KMS-11 (cell line): ENCODE data around the gene TDRD10.

Experiments
- H2AFZ ChIP-seq: fragments of 200-600 bp; sonication (generic); 2 replicates; pipeline ENCODE4 v1.6.1; 2016; ENCODE audit warnings: antibody characterized with exemption, mixed run types, low read depth
- H3K27ac ChIP-seq: fragments of 200-600 bp; sonication (generic); 2 replicates; pipeline ENCODE4 v1.6.1; 2016; ENCODE audit warnings: mild to moderate bottlenecking, mixed run types
- H3K27me3 ChIP-seq: fragments of 200-600 bp; sonication (generic); 2 replicates; pipeline ENCODE4 v1.6.1; 2017; ENCODE audit warnings: mild to moderate bottlenecking, low read depth, mixed run types, moderate library complexity; ENCODE audit not compliant: insufficient read depth
- H3K36me3 ChIP-seq: fragments of 200-600 bp; sonication (generic); 2 replicates; pipeline ENCODE4 v1.6.1; 2017; ENCODE audit warnings: mild to moderate bottlenecking, mixed run types; ENCODE audit not compliant: insufficient read depth
- H3K4me1 ChIP-seq: fragments of 200-600 bp; sonication (generic); 2 replicates; pipeline ENCODE4 v1.6.1; 2016; ENCODE audit warnings: mild to moderate bottlenecking, low read depth, mixed run types; ENCODE audit not compliant: poor library complexity, severe bottlenecking
- H3K4me2 ChIP-seq: fragments of 200-600 bp; sonication (generic); 2 replicates; pipeline ENCODE4 v1.7.0; 2016; ENCODE audit warnings: mild to moderate bottlenecking, mixed run types
- H3K4me3 ChIP-seq: fragments of 200-600 bp; sonication (generic); IDR thresholded peaks from 2 replicates; pipeline ENCODE4 v1.6.1; 2017; ENCODE audit warnings: low read depth, low read length, mixed read lengths; ENCODE audit not compliant: insufficient read depth
- H3K79me2 ChIP-seq: fragments of 200-600 bp; sonication (generic); 2 replicates; pipeline ENCODE4 v1.6.1; 2016; ENCODE audit warnings: low read depth, mixed run types; ENCODE audit not compliant: insufficient read depth
- H3K9ac ChIP-seq: fragments of 200-600 bp; sonication (generic); 2 replicates; pipeline ENCODE4 v1.6.1; 2016; ENCODE audit warnings: mild to moderate bottlenecking, mixed run types
- H4K20me1 ChIP-seq: fragments of 200-600 bp; sonication (generic); 2 replicates; pipeline ENCODE4 v1.6.1; 2016; ENCODE audit warnings: mild to moderate bottlenecking, mixed run types; ENCODE audit not compliant: insufficient read depth
- CTCF ChIP-seq: fragments of 200-600 bp; sonication (generic); conservative IDR thresholded peaks from 2 replicates; pipeline ENCODE4 v1.6.1; 2017; ENCODE audit warnings: low read depth, mild to moderate bottlenecking, antibody characterized with exemption, low read length, moderate library complexity, mixed read lengths

The TDRD10 gene

DNA sequence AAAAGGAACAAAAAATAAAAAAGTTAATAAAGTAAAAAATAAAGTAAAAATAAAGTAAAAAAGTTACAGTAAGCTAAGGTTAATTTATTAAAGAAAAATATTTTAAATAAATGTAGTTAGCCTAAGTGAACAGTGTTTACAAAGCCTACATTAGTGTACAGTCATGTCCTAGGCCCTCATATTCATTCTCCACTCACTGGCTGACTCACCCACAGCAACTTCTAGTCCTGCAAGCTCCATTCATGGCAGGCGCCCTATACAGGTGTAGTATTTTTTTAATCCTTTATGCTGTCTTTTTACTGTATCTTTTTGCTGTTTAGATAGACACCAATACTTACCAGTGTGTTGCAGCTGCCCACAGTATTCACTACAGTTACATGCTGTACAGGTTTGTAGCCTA is 93.6 kb downstream of the TDRD10 start:
- Histone ChIP-seq H3K4me1 (peaks cover 19% of the 10 kb centered on the region), H3K4me2 (no peak overlapping the region), H3K79me2 (peaks cover 24% of the 10 kb centered on the region), H2AFZ (no peak overlapping the region), H3K4me3 (no peak overlapping the region), H3K36me3 (peaks cover 42% of the 10 kb centered on the region; the same call in 1 of the 2 replicates), H3K9ac (no peak overlapping the region), H4K20me1 (peaks cover 22% of the 10 kb centered on the region), H3K27me3 (no peaks in the 10 kb centered on the region), H3K27ac (no peak overlapping the region)
- TF ChIP-seq CTCF: no peak
